NCI-H2171 treated with DMSO at 0.1 percent for 48 hours (cell line): ENCODE measurements around the gene PSMB7.
A peak's percentile ranks its signal among the peaks of the same experiment; 100 is the strongest.

ENCODE experiments used
- DNase-seq: peaks from one replicate; lab custom pipeline; 2025; lab: John Stamatoyannopoulos, UW

PSMB7 gene

DNA sequence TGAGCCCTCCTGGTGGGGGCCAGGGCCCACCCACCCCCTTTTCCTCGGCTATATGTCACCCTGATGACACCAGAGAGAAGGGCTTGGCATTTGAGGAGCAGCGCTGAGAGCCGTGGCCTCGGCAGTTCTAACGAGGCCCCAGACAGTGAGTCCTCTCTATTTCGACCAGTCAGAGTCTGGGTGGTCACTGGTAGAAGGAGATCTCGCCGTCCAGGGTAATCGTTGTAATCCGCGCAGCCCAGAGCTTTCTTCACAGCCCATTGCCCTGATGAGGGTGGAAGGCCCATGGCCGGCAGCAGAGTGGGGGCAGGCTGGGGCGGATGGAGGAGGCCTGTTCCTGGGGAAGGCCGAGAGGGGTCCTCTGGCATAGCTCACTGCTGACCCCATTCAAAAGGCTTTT is 70.2 kb downstream of the PSMB7 start:
- DNase-seq = no peak

DNA sequence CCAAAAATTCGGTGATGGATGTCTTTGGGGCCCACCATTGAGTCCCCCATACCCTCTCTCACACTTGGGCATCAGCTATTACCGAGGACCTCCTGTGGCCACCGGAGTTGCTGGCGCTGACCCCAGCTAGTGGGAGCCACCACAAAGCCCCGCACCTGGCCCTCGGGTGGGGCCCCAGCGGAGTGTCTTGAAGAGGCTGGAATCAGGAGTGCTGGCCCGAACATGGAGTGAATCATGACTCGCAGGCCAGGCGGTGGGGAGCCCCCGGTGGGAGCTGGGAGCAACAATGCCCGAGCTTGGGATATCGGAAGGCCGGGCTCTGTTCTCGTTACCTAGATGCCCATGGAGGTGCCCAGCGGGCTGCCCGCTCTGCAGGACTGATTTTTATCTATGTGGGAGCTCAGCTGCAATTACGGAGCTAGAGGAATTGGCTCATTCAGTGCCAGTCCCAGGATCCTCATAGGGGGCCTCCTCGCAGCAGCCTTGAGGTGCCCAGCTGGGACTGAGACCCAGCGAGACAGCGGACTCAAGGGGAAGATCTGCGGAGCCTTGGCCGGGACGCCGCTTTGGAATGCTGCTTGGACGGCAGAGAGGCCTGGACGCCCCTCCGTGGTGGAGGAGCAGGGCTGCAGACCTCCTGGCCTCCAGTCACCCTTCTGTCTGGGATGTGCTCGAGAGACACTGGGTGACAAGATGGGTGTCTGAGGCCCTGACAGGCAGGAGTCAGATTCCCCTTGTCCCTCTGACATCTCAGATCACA is 70.8 kb downstream of the PSMB7 start:
- DNase-seq = no peak

DNA sequence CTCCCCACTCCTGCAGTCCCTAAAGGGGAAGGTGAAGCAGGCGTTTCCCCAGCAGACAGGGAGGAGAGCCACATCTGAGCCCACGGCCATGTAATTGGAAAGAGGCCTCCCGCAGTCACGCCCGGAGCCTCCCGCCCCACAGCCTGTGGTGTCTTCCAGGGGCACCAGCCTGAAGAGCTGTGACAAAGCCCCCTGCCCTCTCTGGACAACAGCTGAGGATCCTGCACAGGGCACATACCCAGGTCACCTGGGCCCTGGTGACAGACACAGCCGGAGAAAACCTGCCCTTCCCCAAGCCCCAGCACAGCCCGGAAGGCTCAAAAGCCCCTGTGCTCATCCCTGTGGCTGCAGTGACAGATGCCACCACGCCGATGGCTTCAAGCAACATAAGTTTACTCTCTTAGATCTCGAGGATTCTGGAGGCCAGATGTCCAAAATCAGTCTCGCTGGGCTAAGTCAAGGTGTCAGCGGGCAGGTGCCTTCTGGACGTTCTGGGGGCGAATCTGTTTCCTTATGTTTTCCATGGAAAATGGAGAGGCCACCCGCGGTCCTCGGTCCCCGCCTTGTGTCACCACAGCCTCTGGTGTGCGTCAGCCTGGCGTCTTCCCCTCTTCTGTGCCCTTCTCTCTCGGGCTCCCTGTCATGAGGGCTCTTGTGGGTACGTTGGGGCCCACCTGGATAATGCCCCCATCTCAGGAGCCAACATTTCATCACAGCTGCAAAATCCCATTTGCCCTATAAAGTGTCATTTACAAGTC is 71.5 kb downstream of the PSMB7 start:
- DNase-seq = peak; percentile 49

DNA sequence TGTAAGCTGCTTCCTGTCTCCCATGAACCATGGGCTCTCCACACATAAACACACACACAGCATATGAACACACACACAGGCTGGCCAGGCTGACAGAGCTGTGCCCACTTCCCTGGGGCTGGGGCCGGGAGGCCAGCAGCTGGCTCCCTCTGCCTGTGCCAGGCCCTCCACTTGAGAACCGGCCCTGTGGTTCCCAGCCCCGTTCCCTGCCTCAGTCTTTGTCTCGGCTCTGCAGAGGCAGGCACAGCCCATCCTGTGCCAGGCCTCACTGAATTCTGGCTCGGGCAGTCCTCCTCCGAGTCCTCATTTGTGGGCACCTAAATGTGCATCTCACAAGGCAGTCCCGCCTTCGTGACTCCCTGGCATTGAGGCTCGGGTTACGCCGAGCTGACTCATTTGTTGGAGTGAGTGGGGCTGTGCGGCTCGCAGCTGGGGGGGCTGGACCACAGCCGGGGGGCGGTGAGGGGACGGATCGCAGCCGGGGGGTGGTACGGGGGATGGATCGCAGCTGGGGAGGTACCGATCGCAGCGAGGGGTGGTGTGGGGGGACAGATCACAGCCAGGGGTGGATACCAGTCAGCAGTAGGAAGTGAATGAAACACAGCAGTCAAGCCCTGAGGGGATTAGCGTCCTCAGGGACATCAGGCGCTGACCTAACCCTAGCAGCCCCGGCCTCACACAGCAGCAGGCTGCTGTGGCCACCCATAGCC is 72.3 kb downstream of the PSMB7 start:
- DNase-seq = peak; percentile 51

DNA sequence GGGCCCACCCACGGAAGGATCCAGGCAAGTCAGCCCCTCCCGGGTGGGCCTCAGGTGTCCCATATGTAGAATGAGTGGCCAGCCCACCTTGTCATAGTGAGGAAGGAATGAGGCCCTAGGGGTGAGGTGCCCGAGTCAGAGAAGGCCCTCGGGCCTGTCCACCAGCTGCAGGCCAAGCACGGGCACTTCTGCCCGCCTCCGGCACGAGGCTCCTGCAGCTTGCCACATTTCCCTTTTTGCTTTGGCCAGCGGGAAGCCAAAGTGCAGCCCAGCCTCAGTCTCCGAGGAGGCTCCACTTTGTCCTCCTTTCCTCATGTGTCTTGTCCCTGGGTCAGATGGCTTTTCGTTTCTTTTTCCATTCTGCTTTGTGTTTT is 72.9 kb downstream of the PSMB7 start:
- DNase-seq = no peak

DNA sequence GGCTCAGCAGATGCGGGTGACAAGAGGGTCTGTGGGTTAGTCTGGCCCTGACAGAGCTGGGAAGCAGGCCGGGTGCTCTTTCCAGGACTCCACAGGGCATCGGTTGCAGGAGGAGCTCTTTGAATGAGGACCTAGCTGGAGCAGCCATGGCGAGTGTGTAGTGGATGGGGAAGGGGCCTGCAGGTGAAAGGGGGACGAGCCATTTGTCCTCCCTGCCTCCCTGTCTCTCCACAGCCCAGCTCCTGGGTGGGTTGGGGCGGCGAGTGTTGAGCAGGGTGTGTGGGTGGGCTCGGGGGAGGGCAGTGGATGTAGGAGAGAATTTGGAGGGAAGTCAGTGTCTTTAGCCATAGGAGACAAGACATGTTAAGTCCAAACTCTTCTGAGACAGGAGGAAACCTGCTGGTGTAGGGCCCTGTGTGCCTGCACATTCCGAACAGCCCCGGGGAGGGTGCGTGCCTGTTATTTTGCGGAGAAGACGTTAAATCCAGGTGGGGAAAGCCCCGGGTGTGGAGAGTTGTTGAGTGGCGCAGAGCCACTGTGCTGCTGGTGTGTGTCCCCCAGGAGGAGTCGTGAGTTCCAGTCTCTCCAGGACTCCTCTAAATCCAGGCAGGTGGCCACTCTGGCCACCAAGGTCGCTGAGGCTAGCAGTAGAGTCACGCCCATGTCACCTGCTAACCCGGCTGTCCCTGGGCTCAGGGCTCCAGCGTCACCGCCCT is 73.6 kb downstream of the PSMB7 start:
- no peak for DNase-seq

DNA sequence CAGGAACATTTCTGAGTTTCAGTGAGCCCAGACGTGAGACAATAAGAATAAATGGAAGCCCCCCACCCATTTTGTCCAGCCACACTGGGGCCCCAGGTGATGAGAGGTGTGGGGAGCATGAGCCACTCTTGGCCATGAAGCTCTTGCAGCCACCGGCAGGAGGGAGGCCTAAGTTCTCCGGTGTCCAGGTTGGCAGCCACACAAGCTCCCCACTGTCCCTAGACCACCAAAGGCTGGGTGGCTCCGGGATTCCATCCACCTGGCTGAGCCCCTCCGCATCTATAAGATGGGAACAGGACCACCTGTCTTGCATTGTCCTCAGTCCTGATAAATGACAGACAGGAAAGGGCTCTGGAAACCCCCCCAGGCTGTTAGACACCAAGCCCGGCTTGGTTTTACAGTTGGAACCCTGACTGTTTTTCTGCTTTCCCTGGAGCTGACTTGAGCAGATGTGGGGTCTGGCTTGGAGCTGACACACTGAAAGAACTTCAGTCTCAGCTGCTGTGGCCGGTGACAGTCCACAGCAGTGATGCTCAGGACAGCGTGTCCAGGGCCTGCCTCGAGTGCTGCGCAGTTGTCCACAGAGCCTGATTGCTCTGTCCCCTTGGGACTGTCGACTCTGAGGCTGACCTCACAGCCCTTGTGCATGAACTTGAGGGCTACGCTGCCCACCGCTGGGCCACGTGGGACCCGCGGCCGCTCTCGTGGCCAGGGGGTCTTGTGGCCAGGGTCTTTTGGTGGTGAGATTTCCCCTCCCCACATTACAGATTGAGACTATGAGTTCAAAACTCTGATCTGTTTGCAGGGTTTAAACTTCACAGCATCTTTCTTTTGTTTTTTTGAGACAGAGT is 74.8 kb downstream of the PSMB7 start:
- no peak for DNase-seq

DNA sequence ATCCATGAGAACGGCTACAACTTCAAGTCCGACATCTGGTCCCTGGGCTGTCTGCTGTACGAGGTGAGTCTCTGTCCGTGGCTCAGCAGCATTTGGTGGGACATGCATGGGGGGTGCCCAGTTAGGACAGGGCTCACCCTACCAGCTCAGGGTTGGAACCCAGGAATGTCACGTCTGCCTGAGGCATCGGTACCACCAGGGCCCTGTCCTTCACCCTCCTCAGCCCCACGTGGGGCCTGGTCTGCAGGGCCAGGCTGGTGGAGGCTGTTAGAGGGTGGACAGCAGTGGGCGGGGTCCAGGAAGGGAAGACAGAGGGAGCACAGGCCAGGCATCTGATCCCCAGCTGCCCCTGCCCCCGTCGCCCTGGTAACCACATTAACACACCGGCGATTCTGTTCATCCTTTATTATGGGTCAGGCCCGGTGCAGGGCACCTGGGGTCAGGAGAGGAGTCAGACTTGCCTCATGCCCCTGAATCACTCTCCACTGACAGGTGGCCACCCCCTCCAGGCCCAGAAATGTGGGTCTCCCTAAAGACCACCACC is 75.6 kb downstream of the PSMB7 start:
- no peak for DNase-seq

DNA sequence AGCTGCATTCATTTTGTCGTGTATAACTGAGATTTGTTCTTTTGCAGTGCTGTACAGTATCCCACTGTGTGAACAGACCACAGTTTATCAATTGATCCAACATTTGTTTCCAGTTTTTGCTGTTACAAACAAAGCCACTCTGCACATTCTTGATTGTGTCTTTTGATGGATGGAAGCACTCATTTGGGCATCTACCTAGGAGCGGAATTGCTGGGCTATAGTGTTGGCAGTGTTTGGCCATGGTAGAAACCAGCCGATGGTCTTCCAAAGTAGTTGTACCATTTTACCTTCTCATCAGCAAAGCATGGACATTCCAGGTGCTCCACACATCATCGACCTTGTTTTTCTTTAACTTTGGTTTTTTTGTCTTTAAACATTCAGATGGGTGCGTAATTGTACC is 77.7 kb downstream of the PSMB7 start:
- DNase-seq = no peak

DNA sequence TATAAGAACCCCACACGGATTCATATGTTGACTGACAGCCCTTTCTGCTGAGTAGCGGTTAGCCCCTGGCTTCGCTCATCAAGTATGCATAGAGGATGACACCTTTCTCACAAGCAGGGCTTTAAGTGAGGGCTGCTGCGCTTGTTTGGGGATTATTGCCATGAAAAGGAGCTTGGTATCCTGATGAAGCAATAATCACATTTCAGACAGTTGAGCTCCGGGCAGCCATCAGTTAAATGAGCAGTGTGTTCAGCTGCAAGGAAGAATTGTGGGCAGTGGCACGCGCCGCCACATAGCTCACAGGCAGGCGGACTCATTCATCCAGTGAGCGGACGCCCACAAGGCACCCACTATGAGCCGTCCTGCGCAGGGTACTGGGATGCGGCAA is 79.9 kb downstream of the PSMB7 start:
- no peak for DNase-seq

DNA sequence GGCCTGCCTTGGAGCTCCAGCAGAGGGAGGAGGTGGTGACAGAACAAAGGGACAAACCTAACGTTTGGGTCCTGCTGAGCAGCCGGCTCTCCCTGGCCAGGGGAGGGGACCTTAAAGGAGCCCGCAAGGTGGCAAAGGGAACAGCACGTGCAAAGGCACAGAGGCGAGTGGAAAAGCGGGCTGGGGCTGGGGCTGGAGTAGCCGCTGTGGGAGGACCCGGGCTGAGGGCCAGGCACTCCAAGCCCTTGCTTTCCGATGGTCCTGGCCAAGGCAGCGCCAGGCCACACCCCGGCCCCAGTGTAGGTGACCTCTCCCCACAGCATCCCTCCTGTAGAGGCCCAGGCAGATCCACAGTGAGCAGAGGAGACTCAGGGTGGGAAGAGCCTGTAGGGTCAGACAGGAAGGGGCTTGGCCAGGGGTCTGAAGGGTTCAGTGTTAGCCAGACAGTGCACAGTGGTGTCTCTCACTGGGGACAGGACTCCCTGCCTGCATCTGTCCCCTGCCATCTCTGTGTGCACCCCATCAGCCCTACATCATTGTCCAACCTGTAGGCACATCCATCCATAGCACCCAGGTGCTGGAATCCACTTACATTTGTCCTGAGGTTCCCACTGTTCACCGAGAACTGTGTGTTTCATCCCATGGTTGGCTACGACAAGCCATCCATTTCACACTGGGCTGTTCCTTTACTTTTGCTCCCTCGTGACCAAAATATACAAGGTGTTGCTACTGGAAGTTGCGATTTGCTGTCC is 80.5 kb downstream of the PSMB7 start:
- no peak for DNase-seq

DNA sequence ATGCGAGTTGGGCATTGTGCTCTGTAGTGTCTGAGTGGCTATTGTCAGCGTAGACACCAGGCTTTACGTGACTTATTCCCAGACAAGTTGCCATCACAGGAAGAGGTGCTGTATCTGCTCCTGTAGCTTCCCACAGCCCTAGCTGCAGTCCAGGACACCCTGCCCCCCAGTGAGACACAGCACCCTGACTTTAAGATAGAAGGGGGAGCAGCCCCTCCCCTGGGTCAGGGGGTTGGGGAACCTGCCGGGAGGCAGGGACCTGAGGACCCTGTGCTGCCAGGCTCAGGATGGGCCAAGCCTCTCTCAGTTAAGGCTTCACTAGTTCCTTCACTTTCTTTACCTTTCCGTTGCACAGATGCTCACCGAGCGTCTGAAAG is 82.1 kb downstream of the PSMB7 start:
- no peak for DNase-seq

DNA sequence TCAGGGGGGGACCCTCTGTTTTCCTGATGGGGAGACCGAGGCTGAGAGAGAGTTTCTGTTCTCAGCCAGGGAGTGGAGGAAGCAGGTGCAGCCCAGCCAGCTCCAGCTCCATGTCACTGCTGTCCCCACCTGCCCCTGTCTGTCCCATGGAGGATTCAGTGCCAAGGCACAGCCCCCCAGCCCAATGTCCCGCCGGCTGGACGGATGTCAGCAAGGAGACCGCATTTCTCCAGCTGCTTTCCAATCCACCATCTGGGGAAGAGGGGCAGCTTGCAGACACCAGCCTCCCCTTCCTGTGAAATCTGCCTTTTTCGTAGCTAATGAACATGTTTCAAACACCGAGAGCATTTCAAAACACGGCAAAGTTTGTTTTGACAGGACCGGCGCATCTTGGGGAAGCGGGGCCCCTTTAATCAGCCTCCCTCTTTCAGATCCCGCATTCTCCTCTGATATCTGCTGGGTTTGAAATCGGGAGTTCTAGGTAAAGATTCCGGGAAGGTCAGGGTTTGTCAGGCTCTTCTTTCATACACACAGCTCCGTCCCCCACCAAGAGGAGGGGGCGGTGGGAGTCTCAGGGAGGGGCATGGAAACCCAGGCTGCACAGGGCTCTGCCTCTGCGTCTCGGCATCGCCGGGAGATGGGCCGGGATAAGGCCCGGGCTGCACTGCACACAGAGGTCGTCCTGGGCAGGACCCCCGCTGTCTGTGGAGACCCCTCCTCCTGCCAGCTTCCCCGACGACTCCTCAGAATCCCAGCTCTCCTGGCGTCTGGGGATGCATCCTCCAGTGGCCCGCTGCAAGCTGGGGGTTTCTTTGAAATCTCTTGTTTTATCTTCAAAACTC is 82.7 kb downstream of the PSMB7 start:
- DNase-seq = no peak

DNA sequence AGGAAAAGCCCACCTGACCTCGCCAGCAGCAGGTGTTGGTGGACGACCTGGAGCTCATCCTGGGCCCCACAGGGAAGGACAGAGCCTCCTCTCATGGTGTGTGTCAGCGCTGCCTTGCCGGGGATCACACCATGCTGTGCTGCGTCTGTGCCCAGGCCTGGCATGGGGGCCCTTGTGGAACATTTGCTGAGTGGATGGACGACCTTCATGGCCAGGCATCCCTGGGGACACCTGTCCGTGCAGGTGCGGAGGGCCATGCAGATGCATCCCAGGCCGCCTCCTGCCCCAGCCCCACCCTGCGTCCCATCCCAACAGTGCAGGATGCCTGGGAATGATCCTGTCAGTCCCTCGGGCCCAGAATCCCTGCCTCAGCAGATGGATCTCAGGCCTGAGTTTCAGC is 83.7 kb downstream of the PSMB7 start:
- no peak for DNase-seq

DNA sequence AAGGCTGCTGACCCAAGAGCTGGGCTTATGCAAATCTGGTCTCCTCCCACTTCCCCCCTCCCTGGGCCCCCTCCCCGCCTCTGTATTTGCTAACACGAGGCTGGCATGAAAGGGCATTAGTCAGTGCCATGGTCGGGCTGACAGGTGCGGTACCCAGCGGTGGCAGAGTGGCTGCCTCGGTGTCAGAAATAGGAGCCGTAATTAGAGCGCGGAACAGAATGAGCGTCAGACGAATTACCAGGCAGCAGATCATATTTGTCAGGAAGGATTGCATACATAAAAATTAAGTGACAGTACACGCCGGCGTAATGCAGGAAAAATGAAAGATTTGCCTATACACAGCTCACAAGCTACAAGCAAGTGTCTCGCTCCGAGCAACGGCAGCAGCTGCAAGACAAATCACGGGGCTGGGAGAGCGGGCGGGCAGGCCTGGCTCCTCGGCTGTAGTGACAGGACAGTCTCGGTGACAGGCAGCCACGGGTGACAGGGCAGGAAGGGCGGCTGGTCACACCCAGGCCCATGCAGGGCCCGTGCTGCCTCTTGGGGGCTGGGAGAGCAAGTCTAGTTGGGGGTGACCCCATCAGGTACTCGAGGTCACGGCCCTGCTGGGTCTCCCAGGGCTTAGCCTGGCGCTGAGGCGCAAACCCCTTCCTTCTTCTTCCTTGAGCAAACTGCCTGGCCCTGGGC is 85.1 kb downstream of the PSMB7 start:
- DNase-seq = no peak

DNA sequence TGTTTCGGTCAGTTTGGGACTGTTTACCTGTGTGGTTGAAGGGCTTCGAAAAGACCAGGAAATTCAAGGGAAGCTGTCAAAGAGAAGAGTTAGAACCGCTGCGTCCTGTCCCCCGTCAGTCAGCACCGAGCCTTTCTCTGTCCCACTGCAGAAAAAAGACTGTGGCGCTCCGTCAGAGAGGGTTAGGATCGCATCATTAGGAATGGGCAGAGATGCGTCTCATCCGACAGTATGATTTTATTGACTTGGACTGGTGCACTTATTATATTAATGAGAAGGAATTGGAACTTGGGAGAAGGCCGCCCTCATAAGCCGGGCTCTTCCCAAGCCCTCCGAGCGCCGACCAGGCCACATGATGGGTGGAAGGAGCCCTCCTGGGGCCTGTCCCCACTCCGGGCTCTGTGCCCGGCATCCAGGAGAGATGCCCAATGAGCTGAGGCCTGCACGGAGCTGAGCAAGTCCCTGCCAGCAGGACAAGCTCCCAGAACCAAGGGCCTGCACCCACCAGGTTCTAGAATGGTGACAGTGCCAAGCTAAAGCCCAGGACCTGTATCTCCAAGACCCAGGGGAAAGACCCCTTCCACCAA is 85.9 kb downstream of the PSMB7 start:
- DNase-seq = no peak

DNA sequence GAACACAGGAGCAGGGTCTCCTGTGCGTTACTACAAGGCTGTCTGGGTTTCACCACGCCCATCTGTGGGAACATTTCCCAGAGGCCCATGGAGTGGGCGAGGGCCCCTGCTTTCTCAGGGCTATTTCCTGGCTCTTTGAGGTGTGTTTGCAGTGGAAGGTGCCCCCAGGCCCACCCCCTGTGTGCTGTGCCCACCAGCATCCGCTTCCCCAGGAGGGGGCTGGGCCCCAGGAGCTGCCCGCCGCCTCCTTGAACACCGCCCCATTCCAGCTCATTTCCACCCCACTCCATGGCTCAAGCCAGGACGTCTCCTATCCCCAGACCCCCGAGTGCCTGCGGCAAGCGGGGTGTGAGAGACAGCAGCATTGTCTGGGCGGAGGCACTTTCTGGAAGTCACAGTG is 87.0 kb downstream of the PSMB7 start:
- no peak for DNase-seq

DNA sequence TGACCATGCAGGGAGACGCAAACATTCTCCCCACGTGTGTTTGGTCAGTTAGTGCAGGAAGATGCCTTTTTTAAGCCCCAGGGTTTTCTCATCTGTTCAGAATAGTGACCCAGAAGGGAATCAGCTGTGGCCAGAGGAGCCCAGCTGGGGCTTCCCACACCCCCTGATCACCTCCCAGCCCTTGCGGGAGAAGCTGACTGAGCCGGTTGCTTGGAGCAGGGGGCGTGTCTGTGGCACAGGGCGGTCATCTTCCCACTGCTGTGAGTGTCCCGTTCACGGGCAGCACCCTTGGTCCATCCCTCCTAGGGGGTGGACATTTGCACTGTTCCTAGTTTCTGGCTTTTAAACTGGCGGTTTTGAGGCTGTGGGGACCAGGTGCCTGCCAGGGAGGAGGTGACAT is 87.8 kb downstream of the PSMB7 start:
- DNase-seq = no peak

DNA sequence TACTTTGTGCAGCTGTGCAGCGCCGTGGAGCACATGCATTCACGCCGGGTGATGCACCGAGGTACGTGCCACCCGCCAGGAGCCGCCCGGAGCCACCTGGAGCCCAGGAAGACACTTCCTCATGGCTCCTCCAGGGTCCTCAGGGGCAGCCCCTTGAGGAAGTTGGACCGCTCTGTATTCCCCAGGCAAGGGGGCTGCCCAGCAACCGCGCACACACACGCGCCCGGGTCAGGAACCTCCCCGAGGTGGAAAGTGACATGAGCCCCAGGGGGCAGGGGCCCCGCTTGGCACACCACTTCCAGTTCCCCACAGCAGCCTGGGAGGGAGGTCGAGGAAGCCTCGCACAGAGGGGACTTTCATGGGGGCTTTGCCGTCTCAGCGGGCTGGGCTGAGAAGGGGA is 88.9 kb downstream of the PSMB7 start:
- no peak for DNase-seq
